Astrocyte of the cerebellum (primary cell): ENCODE measurements around the gene STX5.
A peak's percentile ranks its signal among the peaks of the same experiment; 100 is the strongest.
"Not testable (repeated sequence)": the region's sequence is repeated elsewhere in the genome, so short reads cannot be mapped to it uniquely, and the experiment has no call there.

Source experiments
- DNase-seq: peaks from one replicate; pipeline ENCODE4 v3.0.0-alpha.2; 2011; ENCODE audit warnings: low read depth
- H3K4me3 ChIP-seq: 2 replicates; pipeline ENCODE4 v1.5.1; 2011; ENCODE audit warnings: mild to moderate bottlenecking, low read depth, low read length, moderate library complexity
- CTCF ChIP-seq: IDR thresholded peaks from 2 replicates; pipeline ENCODE4 v1.5.1; 2012; ENCODE audit warnings: low read length, low read depth, moderate library complexity, mild to moderate bottlenecking; ENCODE audit errors: missing control alignments
- in situ Hi-C: cut with HindIII; loops from 2 replicates; pipeline ENCODE4 v1.10.0; 2017; ENCODE audit warnings: low sequenced_read_pairs

STX5 gene

GRCh38 chr11:62844154-62844553, 12.3 kb upstream of the STX5 start:
- no peak for DNase-seq
- no peak overlapping the region for H3K4me3 ChIP-seq
- no peak for TF ChIP-seq CTCF
- in situ Hi-C loops, result no loop called here

- H3K4me3 ChIP-seq, result no peak overlapping the region
- in situ Hi-C loops, result no loop called here
- no peak for DNase-seq
- no peak for TF ChIP-seq CTCF
Measured at GRCh38 chr11:62843466-62843865, 11.6 kb upstream of the STX5 start.

- in situ Hi-C loops, H3K4me3 ChIP-seq, DNase-seq: not testable (repeated sequence)
Measured at GRCh38 chr11:62842891-62843290, 11.0 kb upstream of the STX5 start.

GRCh38 chr11:62842171-62842741, 10.4 kb upstream of the STX5 start:
- no peak for TF ChIP-seq CTCF
- in situ Hi-C loops, result no loop called here

GRCh38 chr11:62841361-62842170, 9.7 kb upstream of the STX5 start:
- DNase-seq, result peak; percentile 99
- no peak for TF ChIP-seq CTCF
- peak overlapping the region; percentile 95 for H3K4me3 ChIP-seq
- in situ Hi-C loops, result no loop called here

More at GRCh38 chr11:62842171-62842741, 10.4 kb upstream of the STX5 start:
- DNase-seq, result no peak
- peak overlapping the region; percentile 26 for H3K4me3 ChIP-seq

- H3K4me3 ChIP-seq, result peak overlapping the region; percentile 95
- peak; percentile 45 for DNase-seq
- in situ Hi-C loops, result not testable (repeated sequence)
Measured at GRCh38 chr11:62840721-62841360, 9.0 kb upstream of the STX5 start.

GRCh38 chr11:62839050-62839945, 7.4 kb upstream of the STX5 start, which contains the start of gene WDR74:
Gene WDR74, minus strand, starts transcription at chr11:62839590. Its CDS starts 20 bp downstream, at chr11:62839570.
- DNase-seq, result peak; percentile 83
- TF ChIP-seq CTCF, result no peak
- in situ Hi-C loops, result no loop called here
- peak within 1 kb of the TSS; percentile 95 for H3K4me3 ChIP-seq
